ENCODE results near the gene DUSP3.
A peak's percentile ranks its signal among the peaks of the same experiment; 100 is the strongest.

Gene DUSP3

GRCh38 chr17:43767713-43768059, 11.1 kb downstream of the DUSP3 start:
- DNase-seq, result no peak

GRCh38 chr17:43767053-43767712, 11.6 kb downstream of the DUSP3 start:
- no peak for DNase-seq

- DNase-seq, result peak; percentile 38
Observed at GRCh38 chr17:43766413-43767052, 12.2 kb downstream of the DUSP3 start.

GRCh38 chr17:43760254-43760852, 18.4 kb downstream of the DUSP3 start:
- peak; percentile 86 for DNase-seq

GRCh38 chr17:43759836-43760235, 18.9 kb downstream of the DUSP3 start:
- no peak for DNase-seq

GRCh38 chr17:43758497-43759174, 20.1 kb downstream of the DUSP3 start, which contains the start of gene SOST:
Gene SOST (minus strand): TSS chr17:43758791. CDS start chr17:43758741, 50 bp downstream.
- no peak for DNase-seq

GRCh38 chr17:43758086-43758485, 20.7 kb downstream of the DUSP3 start:
- DNase-seq, result no peak

- no peak for DNase-seq
Observed at GRCh38 chr17:43757171-43757660, 21.6 kb downstream of the DUSP3 start.

- DNase-seq, result no peak
Observed at GRCh38 chr17:43756201-43756600, 22.6 kb downstream of the DUSP3 start.

GRCh38 chr17:43755389-43755875, 23.3 kb downstream of the DUSP3 start:
- DNase-seq, result no peak

GRCh38 chr17:43754947-43755346, 23.8 kb downstream of the DUSP3 start:
- no peak for DNase-seq

GRCh38 chr17:43753493-43754129, 25.2 kb downstream of the DUSP3 start:
- DNase-seq, result no peak

- DNase-seq, result no peak
Observed at GRCh38 chr17:43750153-43750552, 28.6 kb downstream of the DUSP3 start.

- no peak for DNase-seq
Observed at GRCh38 chr17:43745541-43745940, 33.2 kb downstream of the DUSP3 start.

GRCh38 chr17:43741636-43742035, 37.1 kb downstream of the DUSP3 start:
- DNase-seq, result no peak

- DNase-seq, result no peak
Observed at GRCh38 chr17:43740541-43740940, 38.2 kb downstream of the DUSP3 start.

GRCh38 chr17:43737722-43738121, 41.1 kb downstream of the DUSP3 start:
- no peak for DNase-seq

- DNase-seq, result no peak
Observed at GRCh38 chr17:43736389-43736788, 42.4 kb downstream of the DUSP3 start.

- DNase-seq, result no peak
Observed at GRCh38 chr17:43734376-43734775, 44.4 kb downstream of the DUSP3 start.

- no peak for DNase-seq
Observed at GRCh38 chr17:43733956-43734355, 44.8 kb downstream of the DUSP3 start.

- no peak for DNase-seq
Observed at GRCh38 chr17:43732958-43733357, 45.8 kb downstream of the DUSP3 start.

GRCh38 chr17:43728081-43728480, 50.7 kb downstream of the DUSP3 start:
- DNase-seq, result no peak

Measured in activated T-cell treated with anti-CD3 and anti-CD28 coated beads for 4 hours (primary cell).